Prostate gland (tissue), 2 donors: ENCODE data around the gene FGD5.

Experiments used
- CTCF ChIP-seq, 4 experiments: fragments of 200-600 bp in 2 of 4; fragments of 450-650 bp in 2 of 4; sonication (generic) in 2 of 4; IDR thresholded peaks; 1 replicate in 3 of 4; 2 replicates in 1 of 4; pipeline ENCODE4 v1.5.1; 2016 to 2019; ENCODE audit warnings: antibody characterized with exemption in 4 of 4, mild to moderate bottlenecking in 2 of 4, moderate library complexity in 2 of 4
- POLR2AphosphoS5 ChIP-seq: sonication (generic); formaldehyde crosslinking; IDR thresholded peaks from one replicate; pipeline ENCODE4 v1.6.1; 2017; ENCODE audit warnings: antibody characterized with exemption

DNA sequence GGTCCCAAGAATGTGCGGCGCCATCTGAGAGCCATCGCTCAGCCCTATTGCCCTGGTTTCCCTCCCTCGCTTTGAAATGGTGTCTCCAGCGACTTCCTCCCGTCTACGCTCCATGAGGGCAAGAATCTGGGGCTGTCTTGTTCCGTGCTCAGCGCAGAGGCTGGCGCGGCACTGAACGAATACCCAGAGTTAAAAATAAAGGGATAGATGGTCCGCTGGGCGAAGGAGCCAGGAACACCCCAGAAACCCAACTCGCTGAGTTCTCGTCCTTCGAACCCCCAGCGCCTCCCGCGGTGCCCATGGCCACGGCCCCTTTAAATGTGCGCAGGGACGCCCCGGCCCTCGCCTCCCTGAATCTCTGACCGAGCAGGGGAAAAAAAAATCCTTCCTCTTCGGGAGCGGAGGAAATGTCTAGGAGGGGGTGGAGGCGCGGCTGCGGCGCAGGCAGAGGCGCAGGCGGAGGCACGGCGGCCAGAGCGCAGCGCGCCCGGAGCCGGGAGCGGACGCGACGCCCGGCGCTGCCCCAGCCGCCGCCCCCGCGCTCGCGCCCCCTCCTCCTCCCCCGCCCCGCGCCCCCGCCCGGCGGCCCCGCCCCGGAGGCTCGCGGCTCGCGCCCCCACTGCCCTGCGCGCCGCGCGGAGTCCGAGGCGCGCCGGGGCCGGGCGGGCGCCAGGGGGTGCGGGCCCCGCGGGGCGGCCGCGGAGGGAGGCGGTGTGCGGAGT, 8.5 kb upstream of the FGD5 start:
- TF ChIP-seq CTCF (IDR thresholded peaks at IDR 0.05), result no peak
- no peak for TF ChIP-seq POLR2AphosphoS5
